Measurements from ENCODE around the gene CRYGD.

The CRYGD gene

DNA sequence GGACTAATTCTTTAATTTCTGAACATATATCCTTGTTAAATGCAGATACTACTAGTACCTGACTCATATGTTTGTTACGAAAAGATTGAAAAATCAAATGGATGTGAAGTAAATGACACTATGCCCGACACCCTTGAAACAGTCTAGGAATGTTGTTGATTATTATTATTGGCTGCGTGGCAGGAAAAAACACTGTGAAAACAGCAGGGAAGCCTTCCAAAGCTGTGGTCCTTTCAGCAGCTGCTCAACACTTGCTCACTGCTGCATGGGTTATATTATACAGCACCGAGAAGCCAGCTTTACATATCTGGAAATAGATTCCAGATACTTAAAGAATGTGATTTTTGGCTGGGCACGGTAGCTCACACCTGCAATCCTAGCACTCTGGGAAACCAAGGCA is 26.5 kb downstream of the CRYGD start:
- H3K27ac ChIP-seq, result no peak overlapping the region
- TF ChIP-seq, protein P1, sequence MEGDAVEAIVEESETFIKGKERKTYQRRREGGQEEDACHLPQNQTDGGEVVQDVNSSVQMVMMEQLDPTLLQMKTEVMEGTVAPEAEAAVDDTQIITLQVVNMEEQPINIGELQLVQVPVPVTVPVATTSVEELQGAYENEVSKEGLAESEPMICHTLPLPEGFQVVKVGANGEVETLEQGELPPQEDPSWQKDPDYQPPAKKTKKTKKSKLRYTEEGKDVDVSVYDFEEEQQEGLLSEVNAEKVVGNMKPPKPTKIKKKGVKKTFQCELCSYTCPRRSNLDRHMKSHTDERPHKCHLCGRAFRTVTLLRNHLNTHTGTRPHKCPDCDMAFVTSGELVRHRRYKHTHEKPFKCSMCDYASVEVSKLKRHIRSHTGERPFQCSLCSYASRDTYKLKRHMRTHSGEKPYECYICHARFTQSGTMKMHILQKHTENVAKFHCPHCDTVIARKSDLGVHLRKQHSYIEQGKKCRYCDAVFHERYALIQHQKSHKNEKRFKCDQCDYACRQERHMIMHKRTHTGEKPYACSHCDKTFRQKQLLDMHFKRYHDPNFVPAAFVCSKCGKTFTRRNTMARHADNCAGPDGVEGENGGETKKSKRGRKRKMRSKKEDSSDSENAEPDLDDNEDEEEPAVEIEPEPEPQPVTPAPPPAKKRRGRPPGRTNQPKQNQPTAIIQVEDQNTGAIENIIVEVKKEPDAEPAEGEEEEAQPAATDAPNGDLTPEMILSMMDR (IDR thresholded peaks at IDR 0.05), result no peak

DNA sequence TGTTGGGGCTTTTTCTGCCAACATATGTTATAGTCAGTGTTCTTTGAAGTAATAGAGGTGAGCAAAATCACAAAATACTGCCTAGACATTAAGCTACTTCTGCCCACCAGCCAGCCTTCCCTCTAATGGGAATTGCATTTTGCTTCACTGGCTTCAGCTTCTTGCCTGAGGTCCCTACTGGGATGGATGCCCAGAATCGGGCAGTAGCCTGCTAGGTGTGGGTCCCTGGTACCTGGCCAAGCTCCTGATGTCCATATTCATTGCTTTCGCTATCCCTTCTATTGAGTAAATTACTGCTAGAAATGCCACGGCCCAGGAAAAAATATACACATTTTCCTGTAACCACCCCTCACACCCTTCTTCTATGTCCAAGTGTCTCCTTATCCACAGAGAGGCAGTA is 27.0 kb downstream of the CRYGD start:
- H3K4me3 ChIP-seq, result no peak overlapping the region
- no peak for DNase-seq (ENCODE audit: low spot score)
- H3K27ac ChIP-seq, result no peak overlapping the region
- TF ChIP-seq, protein P1 (IDR thresholded peaks at IDR 0.05), result no peak

More for the DNA sequence above, 26.5 kb downstream of the CRYGD start:
- DNase-seq (ENCODE audit: low spot score), result no peak
- no peak overlapping the region for H3K4me3 ChIP-seq

DNA sequence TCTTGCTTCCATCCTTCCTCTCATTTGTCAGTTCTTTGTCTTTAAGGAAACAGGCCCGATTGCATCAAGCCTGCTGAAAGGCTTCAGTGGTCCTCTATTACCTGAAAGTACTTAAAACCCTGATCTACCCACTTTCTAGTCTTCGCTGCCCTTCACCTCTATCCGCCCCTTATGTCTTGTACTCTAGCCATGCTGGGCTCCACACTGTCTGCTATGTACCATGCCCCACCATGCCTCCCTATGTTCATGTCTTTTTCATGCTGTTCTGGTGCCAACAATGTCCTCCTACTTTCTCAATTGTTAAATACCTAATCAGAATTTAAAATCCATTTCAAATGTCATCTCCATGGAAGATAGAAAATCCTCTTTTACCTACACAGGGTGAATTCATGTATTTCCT is 28.2 kb downstream of the CRYGD start:
- TF ChIP-seq, protein P1 (IDR thresholded peaks at IDR 0.05), result no peak
- no peak for DNase-seq (ENCODE audit: low spot score)
- Histone ChIP-seq H3K4me3 (no peak overlapping the region), H3K27ac (no peak overlapping the region)

DNA sequence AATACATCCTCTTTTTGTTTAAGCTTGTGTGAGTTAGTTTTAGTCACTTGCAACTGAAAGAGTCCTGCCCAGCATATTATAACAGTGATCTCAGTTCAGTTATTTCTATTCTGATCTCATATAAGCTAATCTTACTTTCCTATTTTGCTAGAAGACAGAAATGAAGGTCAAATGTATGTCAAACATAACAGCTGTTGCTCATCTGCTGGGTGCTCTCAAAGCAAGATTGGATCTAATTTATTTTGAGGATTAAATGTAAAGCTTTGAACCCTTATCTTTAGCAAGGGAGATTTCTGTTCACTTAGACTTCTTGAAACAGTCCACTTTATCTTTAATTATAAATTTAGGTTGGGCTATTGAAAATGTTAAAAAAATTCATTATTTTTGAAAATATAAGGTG is 31.2 kb downstream of the CRYGD start:
- TF ChIP-seq, protein P1 (IDR thresholded peaks at IDR 0.05), result no peak
- Histone ChIP-seq H3K4me3 (no peak overlapping the region), H3K27ac (no peak overlapping the region)
- no peak for DNase-seq (ENCODE audit: low spot score)

DNA sequence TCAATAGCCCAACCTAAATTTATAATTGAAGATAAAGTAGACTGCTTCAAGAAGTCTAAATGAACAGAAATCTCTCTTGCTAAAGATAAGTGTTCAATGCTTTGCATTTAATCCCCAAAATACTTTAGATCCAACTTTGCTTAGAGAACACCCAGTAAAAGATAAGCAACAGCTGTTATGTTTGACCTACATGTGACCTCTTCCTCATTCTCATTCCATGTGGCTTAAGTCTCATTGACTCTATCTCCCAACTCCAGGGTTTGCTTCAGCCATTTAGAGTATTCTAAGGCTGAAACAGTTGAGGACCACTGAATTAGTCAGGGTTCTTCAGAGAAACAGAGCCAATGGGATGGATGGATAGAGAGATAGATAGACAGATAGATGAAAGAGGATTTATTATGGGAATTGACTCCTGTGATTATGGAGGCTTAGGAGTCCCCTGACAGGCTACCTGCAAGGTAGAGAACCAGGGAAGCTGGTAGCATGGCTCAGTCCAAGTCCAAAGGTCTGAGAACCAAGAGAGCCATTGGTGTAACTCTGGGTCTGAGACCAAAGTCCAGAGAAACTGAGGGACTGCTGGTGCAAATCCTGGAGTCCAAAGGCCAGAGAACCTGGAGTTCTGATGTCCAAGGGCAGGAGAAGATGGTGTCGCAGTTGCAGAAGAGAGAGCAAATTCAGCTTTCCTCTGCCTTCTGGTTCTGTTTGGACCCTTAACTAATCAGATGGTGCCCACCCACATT is 32.1 kb downstream of the CRYGD start:
- Histone ChIP-seq H3K27ac (no peak overlapping the region), H3K4me3 (no peak overlapping the region)
- TF ChIP-seq, protein P1 (IDR thresholded peaks at IDR 0.05), result no peak
- no peak for DNase-seq (ENCODE audit: low spot score)

DNA sequence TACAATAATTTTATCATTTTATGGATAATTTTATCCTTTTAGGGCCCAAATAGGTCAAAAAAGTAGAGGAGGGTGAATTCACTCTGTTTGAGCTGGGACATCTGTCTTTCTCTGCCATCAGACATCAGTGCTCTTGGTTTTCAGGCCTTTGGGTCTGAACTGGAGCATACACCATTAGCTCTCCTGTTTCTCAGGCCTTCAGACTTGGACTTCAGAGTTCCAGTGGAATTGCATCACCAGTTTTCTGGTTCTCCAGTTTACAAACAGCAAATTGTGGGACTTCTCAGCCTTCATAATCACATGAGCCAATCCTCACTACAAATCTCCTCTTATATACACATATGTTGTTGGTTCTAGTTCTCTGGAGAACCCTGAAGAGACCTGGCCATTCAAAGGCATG is 33.9 kb downstream of the CRYGD start:
- H3K4me3 ChIP-seq, result no peak overlapping the region
- no peak for DNase-seq (ENCODE audit: low spot score)
- H3K27ac ChIP-seq, result no peak overlapping the region
- TF ChIP-seq, protein P1 (IDR thresholded peaks at IDR 0.05), result no peak

DNA sequence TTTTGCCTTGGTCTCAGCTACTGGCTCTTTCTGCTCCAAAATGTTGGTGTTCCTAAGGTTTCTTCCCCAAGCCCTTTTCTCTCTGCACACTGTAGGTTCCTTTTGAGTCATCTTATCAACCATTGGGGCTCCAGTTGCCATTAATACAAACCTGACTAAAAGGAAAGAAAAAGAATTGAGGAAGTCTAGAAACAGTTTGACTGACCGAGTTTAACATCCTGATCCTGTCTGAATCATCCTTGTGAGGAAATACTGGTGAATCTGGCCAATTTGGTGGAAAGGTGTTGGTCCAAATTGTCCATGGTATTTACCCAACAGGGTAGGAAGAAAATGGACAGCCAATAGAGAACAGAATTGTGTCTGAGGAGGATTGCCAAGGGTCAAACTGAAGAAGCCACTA is 38.3 kb downstream of the CRYGD start:
- Histone ChIP-seq H3K27ac (no peak overlapping the region), H3K4me3 (no peak overlapping the region)
- DNase-seq (ENCODE audit: low spot score), result no peak
- TF ChIP-seq, protein P1 (IDR thresholded peaks at IDR 0.05), result no peak
